IMR-90 (cell line): ENCODE data around the gene STK40. TPM values are rescaled to one million over a fixed set of nuclear protein-coding genes. Genes with fewer than 3 reads are reported as not detected.

Experiments
- ATAC-seq: fragments of 200-7000 bp; cut with Tn5 transposase; 2 replicates; pipeline ENCODE4 v1.9.1; 2020; ENCODE audit warnings: low read depth, mild to moderate bottlenecking, moderate library complexity
- BruUV-seq: library from RNA; stranded (reverse); fragments of 400-500 nt; replicated peaks from 2 replicates; lab custom pipeline; 2021; lab: Mats Ljungman, UMichigan
- CTCF ChIA-PET: fragments of 300-600 bp; formaldehyde crosslinking; extraction: SDS; loops from one replicate; lab custom pipeline; 2021; ENCODE audit warnings: antibody characterized with exemption; lab: Yijun Ruan, JAX
- POLR2A ChIA-PET: fragments of 300-600 bp; sonication (Branson Sonifier 250); formaldehyde crosslinking; loops from one replicate; lab custom pipeline; 2022; ENCODE audit warnings: antibody characterized with exemption; ENCODE audit not compliant: unreplicated experiment; lab: Charles Lee
- DNase-seq: peaks from one replicate; pipeline ENCODE4 v3.0.0; 2013
- H2AFZ ChIP-seq: replicated peaks from 2 replicates; pipeline ENCODE3; 2013; ENCODE audit warnings: low read length, mild to moderate bottlenecking; ENCODE audit not compliant: poor library complexity
- H2AK5ac ChIP-seq: 2 replicates; pipeline ENCODE4 v1.6.1; 2013; ENCODE audit warnings: low read depth, low read length, inconsistent platforms
- H2AK9ac ChIP-seq: replicated peaks from 2 replicates; pipeline ENCODE3; 2013; ENCODE audit warnings: mild to moderate bottlenecking, low read depth, low read length, moderate library complexity; ENCODE audit not compliant: poor library complexity
- H2BK120ac ChIP-seq: 2 replicates; pipeline ENCODE4 v1.6.1; 2013; ENCODE audit warnings: low read depth, low read length, inconsistent platforms
- H2BK15ac ChIP-seq: 3 replicates; pipeline ENCODE4 v1.6.1; 2013; ENCODE audit warnings: low read depth, low read length, inconsistent platforms
- H2BK20ac ChIP-seq: 2 replicates; pipeline ENCODE4 v1.6.1; 2013; ENCODE audit warnings: low read depth, mild to moderate bottlenecking, inconsistent platforms, low read length, moderate library complexity
- H2BK5ac ChIP-seq: 2 replicates; pipeline ENCODE4 v1.6.1; 2013; ENCODE audit warnings: mild to moderate bottlenecking, low read depth, low read length, inconsistent platforms; ENCODE audit not compliant: poor library complexity, severe bottlenecking
- H3K14ac ChIP-seq: replicated peaks from 2 replicates; pipeline ENCODE4 v1.6.1; 2013; ENCODE audit warnings: low read depth, low read length, inconsistent platforms
- H3K18ac ChIP-seq: 2 replicates; pipeline ENCODE4 v1.6.1; 2013; ENCODE audit warnings: low read depth, low read length, control low read depth
- H3K23ac ChIP-seq: 2 replicates; pipeline ENCODE4 v1.6.1; 2013; ENCODE audit warnings: low read depth, low read length, inconsistent platforms
- H3K27ac ChIP-seq: 2 replicates; pipeline ENCODE4 v1.5.1; 2013; ENCODE audit warnings: mild to moderate bottlenecking, control low read depth, low read length; ENCODE audit not compliant: insufficient read depth
- H3K27me3 ChIP-seq: 2 replicates; pipeline ENCODE4 v1.6.1; 2013; ENCODE audit warnings: low read length; ENCODE audit not compliant: control insufficient read depth, insufficient read depth
- H3K36me3 ChIP-seq: 2 replicates; pipeline ENCODE4 v1.6.1; 2013; ENCODE audit warnings: low read length, mixed read lengths; ENCODE audit not compliant: control insufficient read depth, insufficient read depth
- H3K4ac ChIP-seq: 2 replicates; pipeline ENCODE4 v1.6.1; 2013; ENCODE audit warnings: low read depth, low read length, inconsistent platforms
- H3K4me1 ChIP-seq: 2 replicates; pipeline ENCODE4 v1.6.1; 2013; ENCODE audit warnings: low read length, mixed read lengths; ENCODE audit not compliant: control insufficient read depth, insufficient read depth
- H3K4me2 ChIP-seq: 2 replicates; pipeline ENCODE4 v1.6.1; 2013; ENCODE audit warnings: low read depth, mild to moderate bottlenecking, control low read depth, low read length, moderate library complexity
- H3K4me3 ChIP-seq: 2 replicates; pipeline ENCODE4 v1.5.1; 2013; ENCODE audit warnings: low read depth, mild to moderate bottlenecking, control low read depth, low read length, moderate library complexity; ENCODE audit not compliant: insufficient read depth
- H3K56ac ChIP-seq: 2 replicates; pipeline ENCODE4 v1.6.1; 2013; ENCODE audit warnings: low read length, inconsistent platforms; ENCODE audit not compliant: insufficient read depth; ENCODE audit errors: extremely low read depth
- H3K79me1 ChIP-seq, 2 experiments: 2 replicates each; pipeline ENCODE4 v1.6.1; 2013; ENCODE audit warnings: low read length in 2 of 2, inconsistent platforms in 1 of 2, low read depth in 1 of 2
- H3K9ac ChIP-seq: 2 replicates; pipeline ENCODE4 v1.6.1; 2013; ENCODE audit warnings: low read depth, low read length, control low read depth
- H3K9me1 ChIP-seq: 2 replicates; pipeline ENCODE4 v1.6.1; 2013; ENCODE audit warnings: low read length, inconsistent platforms; ENCODE audit not compliant: insufficient read depth
- H3K9me3 ChIP-seq: 2 replicates; pipeline ENCODE4 v1.6.1; 2013; ENCODE audit warnings: low read length; ENCODE audit not compliant: control insufficient read depth, insufficient read depth
- H4K20me1 ChIP-seq: 2 replicates; pipeline ENCODE4 v1.6.1; 2013; ENCODE audit warnings: low read length, inconsistent platforms; ENCODE audit not compliant: insufficient read depth
- H4K5ac ChIP-seq: 2 replicates; pipeline ENCODE4 v1.6.1; 2013; ENCODE audit warnings: mild to moderate bottlenecking, low read depth, low read length, control low read depth
- H4K8ac ChIP-seq, 2 experiments: 2 replicates each; pipeline ENCODE4 v1.6.1; 2013; ENCODE audit warnings: low read depth in 2 of 2, low read length in 2 of 2, control low read depth in 1 of 2, inconsistent platforms in 1 of 2
- H4K91ac ChIP-seq: 2 replicates; pipeline ENCODE4 v1.6.1; 2013; ENCODE audit warnings: low read depth, low read length, inconsistent platforms; ENCODE audit not compliant: insufficient read depth
- CEBPB ChIP-seq: IDR thresholded peaks from 2 replicates; pipeline ENCODE4 v1.6.1; 2012; ENCODE audit warnings: low read depth, low read length, improper control_type of control experiment
- WGBS, 2 experiments: methylation state at CpG; one replicate each; pipeline versions ENCODE4 v1.1.5 to v1.1.7; 2013; ENCODE audit warnings: missing lambda C conversion rate in 2 of 2; ENCODE audit not compliant: insufficient read length in 1 of 2; ENCODE audit errors: extremely low coverage in 2 of 2; 5-methylcytosine and 5-hydroxymethylcytosine counted together
- dilution Hi-C: fragments of 300-500 bp; cut with HindIII; formaldehyde crosslinking; loops from one replicate; pipeline ENCODE4 v1.14.3; 2018; ENCODE audit warnings: low sequenced_read_pairs; ENCODE audit not compliant: unreplicated experiment
- in situ Hi-C: fragments of 300-500 bp; cut with MboI; formaldehyde crosslinking; loops from 3 replicates; pipeline ENCODE4 v1.14.3; 2019; ENCODE audit warnings: low sequenced_read_pairs, inconsistent platforms, mixed read lengths
- intact Hi-C: fragments of 100-400 bp; cut with micrococcal nuclease; formaldehyde crosslinking; loops from 2 replicates; pipeline ENCODE4 v1.10.0; 2022
- polyA plus RNA-seq, 3 experiments: library from polyadenylated mRNA; depleted of rRNA; stranded (reverse); fragments of >200 nt; gene quantifications; 2 replicates each; pipeline ENCODE4 v1.2.3, GENCODE V29; 2012; ENCODE audit warnings: low replicate concordance in 1 of 3
- total RNA-seq: library from RNA; depleted of rRNA; stranded (reverse); fragments of >200 nt; gene quantifications from 2 replicates; pipeline ENCODE4 v1.2.3, GENCODE V29; 2012

The STK40 gene
- total and polyA plus RNA-seq, 2 of the 4 experiments (the other 2 are of a cell fraction), result 16.0 to 29.9 TPM

DNA sequence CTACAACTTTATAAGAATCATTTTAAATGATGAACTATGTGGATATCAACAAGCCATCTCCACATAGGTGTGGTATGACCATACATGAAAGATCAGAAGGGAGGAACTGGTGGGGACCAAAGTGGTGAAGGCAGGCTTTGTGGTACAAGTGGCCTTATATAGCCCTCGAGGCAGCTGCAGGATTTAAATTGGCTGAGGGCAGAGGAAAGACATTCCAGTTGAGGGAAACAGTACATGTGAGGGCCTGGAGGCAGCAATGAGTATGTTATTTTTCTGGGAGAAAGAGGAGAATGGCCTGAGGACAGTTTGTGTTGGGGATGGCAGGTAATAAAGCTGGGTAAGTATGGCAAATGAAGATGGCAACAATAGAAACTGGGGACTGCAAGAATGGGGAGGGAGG lies 47.4 kb upstream of the STK40 start:
- H4K8ac ChIP-seq, result no peak overlapping the region
- no peak overlapping the region for H3K56ac ChIP-seq
- H3K27ac ChIP-seq, result no peak overlapping the region
- in situ Hi-C loops (no loop called here), intact Hi-C loops (no loop called here), dilution Hi-C loops (no loop called here)
- no peak overlapping the region; the same call in 1 of the 2 replicates for H3K23ac ChIP-seq
- H2BK20ac ChIP-seq, result no peak overlapping the region
- ATAC-seq (no peak), DNase-seq (no peak)
- H3K36me3 ChIP-seq, result peaks cover 14% of the 10 kb centered on the region
- no peak overlapping the region for H2AFZ ChIP-seq
- no peak overlapping the region for H3K4me3 ChIP-seq
- H3K9me3 ChIP-seq, result no peaks in the 10 kb centered on the region
- H2AK5ac ChIP-seq, result no peak overlapping the region
- TF ChIP-seq CEBPB, result no peak
- WGBS, 2 experiments, result 71% methylated on average over 1 of the region's 1 CpG; no CpG with 5 or more reads in 1 of the 2 experiments
- H3K9me1 ChIP-seq, result peaks cover 3% of the 10 kb centered on the region
- no peak overlapping the region for H3K14ac ChIP-seq
- H4K91ac ChIP-seq, result no peak overlapping the region
- H4K5ac ChIP-seq, result no peak overlapping the region
- no TSS peak for BruUV-seq
- no peaks in the 10 kb centered on the region for H3K79me1 ChIP-seq
- no peak overlapping the region for H2BK120ac ChIP-seq
- CTCF ChIA-PET, result no interaction called here
- H2BK5ac ChIP-seq, result no peak overlapping the region
- H3K4me2 ChIP-seq, result no peak overlapping the region
- H3K4me1 ChIP-seq, result peaks cover 3% of the 10 kb centered on the region; the same call in 1 of the 2 replicates
- H3K18ac ChIP-seq, result no peak overlapping the region
- H3K27me3 ChIP-seq, result no peaks in the 10 kb centered on the region
- H3K9ac ChIP-seq, result no peak overlapping the region
- H2BK15ac ChIP-seq, result no peak overlapping the region
- no peaks in the 10 kb centered on the region; the same call in 1 of the 2 replicates for H4K20me1 ChIP-seq
- no peak overlapping the region for H2AK9ac ChIP-seq
- POLR2A ChIA-PET, result no interaction called here
- H3K4ac ChIP-seq, result no peak overlapping the region
